ENCODE data around the gene CLSTN2. TPM values are rescaled to one million over a fixed set of nuclear protein-coding genes. Genes with fewer than 3 reads are reported as not detected.
A peak's percentile ranks its signal among the peaks of the same experiment; 100 is the strongest.

The CLSTN2 gene
- total and polyA plus RNA-seq, 2 of the 8 experiments (the other 6 are each of a cell fraction or from before 2014, with no cell fraction given): 0.39 to 0.52 TPM

DNA sequence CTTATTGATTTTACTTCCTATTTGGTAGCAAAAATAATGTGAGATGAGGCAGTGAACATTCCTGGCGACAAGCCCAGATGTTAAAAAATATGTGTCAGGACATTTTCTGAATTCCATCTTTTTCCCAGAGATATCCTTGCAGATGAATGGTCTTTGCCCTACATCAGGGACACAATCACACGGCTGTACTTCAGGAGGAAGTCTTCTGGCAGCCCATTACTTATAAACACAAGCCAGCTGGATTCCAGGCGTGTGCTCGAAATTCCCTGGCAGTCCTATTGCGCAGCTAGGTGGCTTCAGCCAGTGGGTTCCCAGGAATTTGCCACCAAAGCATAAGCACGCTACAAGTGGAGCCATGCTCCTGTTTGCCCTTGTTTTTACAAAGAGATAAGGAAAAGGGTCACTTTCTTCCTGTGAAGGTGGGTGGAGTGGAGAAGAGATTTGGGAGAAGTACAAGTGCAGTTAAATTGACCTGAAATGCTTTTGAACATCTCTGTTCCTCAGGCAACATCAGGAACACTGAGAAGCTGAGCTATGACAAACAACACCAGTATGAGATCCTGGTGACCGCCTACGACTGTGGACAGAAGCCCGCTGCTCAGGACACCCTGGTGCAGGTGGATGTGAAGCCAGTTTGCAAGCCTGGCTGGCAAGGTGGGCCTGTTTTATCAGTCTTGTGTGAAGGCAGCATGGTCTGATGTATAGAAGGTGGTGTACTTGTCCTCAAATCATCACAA lies 485.8 kb downstream of the CLSTN2 start:
- Histone ChIP-seq H3K4me1 (replicated peaks in 1 of 4; ENCODE audit: control insufficient read depth in 3 of 4, insufficient read depth in 4 of 4, low read length in 3 of 4) (peaks cover 0 to 3% (median 0%) of the 10 kb centered on the region in 4 experiments; a peak in 2 of 7 replicates), H3K9me3 (ENCODE audit: insufficient read depth in 2 of 2, low read depth in 1 of 2, low read length in 1 of 2) (no peaks in the 10 kb centered on the region), H2BK5ac (ENCODE audit: low read depth, low read length) (no peak overlapping the region), H3K4ac (replicated peaks; ENCODE audit: insufficient read length, low read depth, low read length) (no peak overlapping the region), H3K79me1 (ENCODE audit: low read depth, low read length) (no peaks in the 10 kb centered on the region), H3K23me2 (ENCODE audit: low read depth, low read length) (no peaks in the 10 kb centered on the region; the same call in 1 of the 2 replicates), H3K4me2 (ENCODE audit: insufficient read depth in 1 of 2, low read depth in 2 of 2, low read length in 2 of 2) (no peak overlapping the region), H3K18ac (ENCODE audit: extremely low read depth, low read length) (0 out of 2 replicates have a peak overlapping the region, but pooled peaks have one; percentile 7), H2BK20ac (ENCODE audit: low read length) (peak overlapping the region; percentile 84; the same call in 1 of the 2 replicates), H3K4me3 (ENCODE audit: extremely low read depth in 1 of 4, insufficient read depth in 2 of 4, low read depth in 3 of 4, low read length in 4 of 4) (no peak overlapping the region), H2BK120ac (replicated peaks; ENCODE audit: low read depth, low read length) (peak overlapping the region; percentile 25), H3K79me2 (ENCODE audit: control insufficient read depth in 1 of 2, insufficient read depth in 2 of 2, low read length in 2 of 2) (no peaks in the 10 kb centered on the region), H3K56ac (replicated peaks; ENCODE audit: insufficient read length, low read depth, low read length) (no peak overlapping the region), H2BK12ac (ENCODE audit: low read depth, low read length) (peak overlapping the region; percentile 98), H4K20me1 (replicated peaks in 1 of 2; ENCODE audit: control insufficient read depth in 1 of 2, insufficient read depth in 2 of 2, low read length in 2 of 2) (no peaks in the 10 kb centered on the region), H3K23ac (ENCODE audit: insufficient read length) (no peak overlapping the region), H4K91ac (replicated peaks; ENCODE audit: insufficient read length, low read length) (no peak overlapping the region), H3K9ac (replicated peaks in 1 of 4; ENCODE audit: extremely low read depth in 1 of 4, low read depth in 3 of 4, low read length in 3 of 4) (no peak overlapping the region), H2AK5ac (ENCODE audit: low read depth, low read length) (peak overlapping the region; percentile 49; the same call in 1 of the 2 replicates), H2AFZ (ENCODE audit: low read length) (no peak overlapping the region), H2BK15ac (ENCODE audit: low read length) (0 out of 2 replicates have a peak overlapping the region, but pooled peaks have one; percentile 38), H4K8ac (ENCODE audit: extremely low read depth, insufficient read depth, low read length) (no peak overlapping the region), H3K36me3 (ENCODE audit: control insufficient read depth in 2 of 4, insufficient read depth in 4 of 4, low read length in 3 of 4) (no peaks in the 10 kb centered on the region), H3K14ac (ENCODE audit: insufficient read length) (no peak overlapping the region), H4K5ac (ENCODE audit: insufficient read length, low read depth, low read length) (no peak overlapping the region), H3K27me3 (replicated peaks in 1 of 4; ENCODE audit: control insufficient read depth in 3 of 4, extremely low read depth in 1 of 4, insufficient read depth in 3 of 4, low read length in 3 of 4) (no peaks in the 10 kb centered on the region), H3K27ac (ENCODE audit: low read depth, low read length) (no peak overlapping the region)
- CTCF ChIA-PET (ENCODE audit: partially characterized antibody): interaction anchor here (1.4 to 2.0 kb wide), 2 partner anchors 11 to 12 kb away, joined by 4 to 7 read pairs; no protein-coding TSS in a partner anchor
- DNase-seq (ENCODE audit: low read depth in 1 of 2, low spot score in 2 of 2) (no peak), FAIRE-seq (no peak)
- TF ChIP-seq CREB1 (IDR thresholded peaks at IDR 0.05) (no peak), TAF7 (optimal IDR thresholded peaks at IDR 0.05; ENCODE audit: borderline replicate concordance, low read depth, low read length) (no peak), TAF1 (IDR thresholded peaks at IDR 0.05; ENCODE audit: low read depth, low read length) (no peak), CTCF (IDR thresholded peaks at IDR 0.05; ENCODE audit: control extremely low read depth in 1 of 3, insufficient read depth in 1 of 3, low read depth in 1 of 3, low read length in 3 of 3) (peak in 1 of 3 experiments; percentile 1; a peak in 1 of 4 replicates)
- TF ChIP-seq, protein P1, sequence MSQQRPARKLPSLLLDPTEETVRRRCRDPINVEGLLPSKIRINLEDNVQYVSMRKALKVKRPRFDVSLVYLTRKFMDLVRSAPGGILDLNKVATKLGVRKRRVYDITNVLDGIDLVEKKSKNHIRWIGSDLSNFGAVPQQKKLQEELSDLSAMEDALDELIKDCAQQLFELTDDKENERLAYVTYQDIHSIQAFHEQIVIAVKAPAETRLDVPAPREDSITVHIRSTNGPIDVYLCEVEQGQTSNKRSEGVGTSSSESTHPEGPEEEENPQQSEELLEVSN (IDR thresholded peaks at IDR 0.05): 0 out of 2 replicates have a peak, but pooled peaks have one; percentile 10
- 84% methylated on average over 9 of the region's 9 CpGs; no CpG with 5 or more reads in 1 of the 2 experiments for WGBS, 2 experiments (ENCODE audit: extremely low coverage in 1 of 2, insufficient coverage in 1 of 2, insufficient read length in 1 of 2, insufficient replicate concordance in 2 of 2, low coverage in 1 of 2, low lambda C conversion rate in 2 of 2, missing lambda C conversion rate in 1 of 2)
- POLR2A ChIA-PET (ENCODE audit: partially characterized antibody): no interaction called here

Measured in H1 (cell line).